H9 (cell line): ENCODE results near the gene CBLB. TPM values are rescaled to one million over a fixed set of nuclear protein-coding genes. Genes with fewer than 3 reads are reported as not detected.

ENCODE experiments used
- DNase-seq: peaks from one replicate; pipeline ENCODE4 v3.0.0-alpha.2; 2017
- H2AFZ ChIP-seq: one replicate; pipeline ENCODE4 v1.6.1; 2013; ENCODE audit warnings: mild to moderate bottlenecking, low read length, control low read depth, moderate library complexity
- H2AK5ac ChIP-seq: 2 replicates; pipeline ENCODE4 v1.6.1; 2013; ENCODE audit warnings: low read length, control low read depth, mixed read lengths; ENCODE audit not compliant: insufficient read length
- H2BK120ac ChIP-seq: one replicate; pipeline ENCODE4 v1.6.1; 2013; ENCODE audit warnings: low read depth, mild to moderate bottlenecking, low read length, control low read depth, inconsistent platforms; ENCODE audit not compliant: poor library complexity, severe bottlenecking
- H2BK12ac ChIP-seq: 2 replicates; pipeline ENCODE4 v1.6.1; 2013; ENCODE audit warnings: low read length, control low read depth, mixed read lengths, low read depth; ENCODE audit not compliant: insufficient read length
- H2BK15ac ChIP-seq: 2 replicates; pipeline ENCODE4 v1.6.1; 2013; ENCODE audit warnings: low read depth, low read length, control low read depth
- H2BK20ac ChIP-seq: one replicate; pipeline ENCODE4 v1.6.1; 2013; ENCODE audit warnings: low read depth, mild to moderate bottlenecking, low read length, control low read depth, inconsistent platforms; ENCODE audit not compliant: poor library complexity, severe bottlenecking
- H2BK5ac ChIP-seq: 2 replicates; pipeline ENCODE4 v1.6.1; 2013; ENCODE audit warnings: low read length, control low read depth, mixed read lengths; ENCODE audit not compliant: insufficient read length
- H3K14ac ChIP-seq: 2 replicates; pipeline ENCODE4 v1.6.1; 2013; ENCODE audit warnings: low read length, control low read depth; ENCODE audit not compliant: insufficient read depth
- H3K18ac ChIP-seq: 2 replicates; pipeline ENCODE4 v1.6.1; 2013; ENCODE audit warnings: low read depth, mild to moderate bottlenecking, mixed read lengths, low read length, control low read depth; ENCODE audit not compliant: insufficient read length
- H3K23ac ChIP-seq: 2 replicates; pipeline ENCODE4 v1.6.1; 2013; ENCODE audit warnings: low read length, control low read depth, mixed read lengths, low read depth; ENCODE audit not compliant: insufficient read length
- H3K23me2 ChIP-seq: 2 replicates; pipeline ENCODE4 v1.6.1; 2013; ENCODE audit warnings: low read depth, mild to moderate bottlenecking, mixed read lengths, low read length, control low read depth; ENCODE audit not compliant: insufficient read length, poor library complexity, severe bottlenecking
- H3K27ac ChIP-seq: 2 replicates; pipeline ENCODE4 v1.5.1; 2013; ENCODE audit warnings: low read length, control low read depth, mixed read lengths, low read depth; ENCODE audit not compliant: insufficient read length
- H3K27me3 ChIP-seq: 2 replicates; pipeline ENCODE4 v1.6.1; 2013; ENCODE audit warnings: low read length, control low read depth, inconsistent platforms; ENCODE audit not compliant: insufficient read depth
- H3K4ac ChIP-seq: 2 replicates; pipeline ENCODE4 v1.6.1; 2013; ENCODE audit warnings: low read depth, mild to moderate bottlenecking, control low read depth, inconsistent platforms, low read length, moderate library complexity
- H3K4me1 ChIP-seq: 2 replicates; pipeline ENCODE4 v1.6.1; 2013; ENCODE audit warnings: low read length, control low read depth, inconsistent platforms; ENCODE audit not compliant: insufficient read depth
- H3K4me2 ChIP-seq: 2 replicates; pipeline ENCODE4 v1.6.1; 2013; ENCODE audit warnings: low read length, control low read depth, mixed read lengths; ENCODE audit not compliant: insufficient read length, insufficient read depth
- H3K56ac ChIP-seq: 2 replicates; pipeline ENCODE4 v1.6.1; 2013; ENCODE audit warnings: low read depth, mild to moderate bottlenecking, mixed read lengths, low read length, control low read depth; ENCODE audit not compliant: insufficient read length
- H3K79me1 ChIP-seq: 2 replicates; pipeline ENCODE4 v1.6.1; 2013; ENCODE audit warnings: low read depth, mild to moderate bottlenecking, moderate library complexity, low read length, control low read depth, inconsistent platforms; ENCODE audit not compliant: insufficient read depth, poor library complexity, severe bottlenecking
- H3K79me2 ChIP-seq: 2 replicates; pipeline ENCODE4 v1.6.1; 2013; ENCODE audit warnings: low read length, control low read depth, inconsistent platforms; ENCODE audit not compliant: insufficient read depth
- H3K9ac ChIP-seq: 2 replicates; pipeline ENCODE4 v1.6.1; 2013; ENCODE audit warnings: low read length, control low read depth, mixed read lengths; ENCODE audit not compliant: insufficient read length; ENCODE audit errors: extremely low read depth
- H3K9me3 ChIP-seq: one replicate; pipeline ENCODE4 v1.6.1; 2013; ENCODE audit warnings: low read depth, low read length, inconsistent platforms; ENCODE audit not compliant: control insufficient read depth
- H3T11ph ChIP-seq: one replicate; pipeline ENCODE4 v1.6.1; 2013; ENCODE audit warnings: mild to moderate bottlenecking, low read length, control low read depth, inconsistent platforms
- H4K20me1 ChIP-seq: one replicate; pipeline ENCODE4 v1.6.1; 2013; ENCODE audit not compliant: control insufficient read depth, insufficient read length, insufficient read depth
- H4K5ac ChIP-seq: 2 replicates; pipeline ENCODE4 v1.6.1; 2013; ENCODE audit warnings: low read depth, mild to moderate bottlenecking, mixed read lengths, low read length, control low read depth; ENCODE audit not compliant: insufficient read length
- H4K8ac ChIP-seq: replicated peaks from 2 replicates; pipeline ENCODE4 v1.6.1; 2013; ENCODE audit warnings: low read length, control low read depth, mixed read lengths, low read depth; ENCODE audit not compliant: insufficient read length
- H4K91ac ChIP-seq: 2 replicates; pipeline ENCODE4 v1.6.1; 2013; ENCODE audit warnings: low read depth, mild to moderate bottlenecking, moderate library complexity, mixed read lengths, low read length, control low read depth; ENCODE audit not compliant: insufficient read length
- H3K27ac Mint-ChIP-seq, 3 experiments: 2 replicates in 2 of 3; 3 replicates in 1 of 3; pipeline ENCODE4 v1.8.0; 2020 to 2021; ENCODE audit warnings: mixed read lengths in 3 of 3, mild to moderate bottlenecking in 1 of 3, moderate library complexity in 1 of 3
- H3K27me3 Mint-ChIP-seq: 2 replicates; pipeline ENCODE4 v1.8.0; 2021; ENCODE audit warnings: low read depth, mild to moderate bottlenecking, moderate library complexity, mixed read lengths
- H3K36me3 Mint-ChIP-seq, 3 experiments: 2 replicates in 2 of 3; 3 replicates in 1 of 3; pipeline ENCODE4 v1.8.0; 2020 to 2021; ENCODE audit warnings: low read depth in 3 of 3, mixed read lengths in 3 of 3; ENCODE audit not compliant: insufficient read depth in 1 of 3
- H3K4me1 Mint-ChIP-seq, 2 experiments: 2 replicates each; pipeline ENCODE4 v1.8.0; 2020; ENCODE audit warnings: mixed read lengths in 2 of 2
- H3K4me3 Mint-ChIP-seq, 2 experiments: 2 replicates in 1 of 2; 3 replicates in 1 of 2; pipeline ENCODE4 v1.8.0; 2020 to 2021; ENCODE audit warnings: mild to moderate bottlenecking in 2 of 2, mixed read lengths in 2 of 2, moderate library complexity in 1 of 2
- H3K9me3 Mint-ChIP-seq, 2 experiments: 2 replicates in 1 of 2; 3 replicates in 1 of 2; pipeline ENCODE4 v1.8.0; 2020; ENCODE audit warnings: mild to moderate bottlenecking in 2 of 2, mixed read lengths in 2 of 2, moderate library complexity in 1 of 2
- CTCF ChIP-seq: fragments of 200-600 bp; sonication (generic); conservative IDR thresholded peaks from 3 replicates; pipeline ENCODE4 v1.8.0; 2021; ENCODE audit warnings: antibody characterized with exemption, mild to moderate bottlenecking
- WGBS: extraction: QIAGEN DNeasy Blood & Tissue Kit; methylation state at CpG from one replicate; pipeline ENCODE4 v1.1.7; 2013; ENCODE audit warnings: missing lambda C conversion rate, low lambda C conversion rate, mixed read lengths; ENCODE audit not compliant: insufficient read length; ENCODE audit errors: extremely low coverage; 5-methylcytosine and 5-hydroxymethylcytosine counted together
- total RNA-seq: library from RNA; stranded (reverse); gene quantifications from 2 replicates; pipeline ENCODE4 v1.2.1, GENCODE V29; 2021

CBLB gene
- total RNA-seq, 1 experiment from 2014 or later = 25.7 TPM

GRCh38 chr3:105878061-105878460 is 9.2 kb upstream of the CBLB start:
- H2AFZ ChIP-seq = no peak overlapping the region
- no peak overlapping the region for H2AK5ac ChIP-seq
- Mint-ChIP-seq H3K9me3 (no peaks in the 10 kb centered on the region), H3K27me3 (no peaks in the 10 kb centered on the region), H3K4me1 (peaks cover 5 to 9% of the 10 kb centered on the region in 2 experiments), H3K36me3 (no peaks in the 10 kb centered on the region), H3K27ac (peak overlapping the region in 1 of 3 experiments; percentile 88; a peak in 2 of 7 replicates), H3K4me3 (no peak overlapping the region)
- H3T11ph ChIP-seq = no peak overlapping the region
- H2BK120ac ChIP-seq = no peak overlapping the region
- no peaks in the 10 kb centered on the region for H3K79me1 ChIP-seq
- no peak overlapping the region for H3K56ac ChIP-seq
- no peak overlapping the region for H3K27ac ChIP-seq
- no peaks in the 10 kb centered on the region for H3K23me2 ChIP-seq
- no peak overlapping the region for H4K8ac ChIP-seq
- no peak overlapping the region for H3K14ac ChIP-seq
- TF ChIP-seq CTCF = no peak
- no peak for DNase-seq
- H3K9ac ChIP-seq = no peak overlapping the region
- H4K20me1 ChIP-seq = no peaks in the 10 kb centered on the region
- no peak overlapping the region for H4K5ac ChIP-seq
- H2BK12ac ChIP-seq = no peak overlapping the region
- no peak overlapping the region for H3K4me2 ChIP-seq
- no peaks in the 10 kb centered on the region for H3K9me3 ChIP-seq
- no peak overlapping the region for H2BK5ac ChIP-seq
- no CpG with 5 or more reads among the region's 1 CpG for WGBS
- no peak overlapping the region for H2BK20ac ChIP-seq
- no peak overlapping the region for H3K4ac ChIP-seq
- no peaks in the 10 kb centered on the region for H3K79me2 ChIP-seq
- no peaks in the 10 kb centered on the region for H3K4me1 ChIP-seq
- H3K27me3 ChIP-seq = no peaks in the 10 kb centered on the region
- no peak overlapping the region for H4K91ac ChIP-seq
- no peak overlapping the region for H2BK15ac ChIP-seq
- H3K18ac ChIP-seq = no peak overlapping the region
- no peak overlapping the region for H3K23ac ChIP-seq
